ENCODE results near the gene NPLOC4. TPM values are rescaled to one million over a fixed set of nuclear protein-coding genes. Genes with fewer than 3 reads are reported as not detected.
A peak's percentile ranks its signal among the peaks of the same experiment; 100 is the strongest.
"Not testable (repeated sequence)": the region's sequence is repeated elsewhere in the genome, so short reads cannot be mapped to it uniquely, and the experiment has no call there.

Gene NPLOC4
- total and polyA plus RNA-seq, 9 of the 15 experiments (the other 6 are each of a cell fraction or from before 2014, with no cell fraction given) = 1.5 to 116 (median 64.5) TPM

DNA sequence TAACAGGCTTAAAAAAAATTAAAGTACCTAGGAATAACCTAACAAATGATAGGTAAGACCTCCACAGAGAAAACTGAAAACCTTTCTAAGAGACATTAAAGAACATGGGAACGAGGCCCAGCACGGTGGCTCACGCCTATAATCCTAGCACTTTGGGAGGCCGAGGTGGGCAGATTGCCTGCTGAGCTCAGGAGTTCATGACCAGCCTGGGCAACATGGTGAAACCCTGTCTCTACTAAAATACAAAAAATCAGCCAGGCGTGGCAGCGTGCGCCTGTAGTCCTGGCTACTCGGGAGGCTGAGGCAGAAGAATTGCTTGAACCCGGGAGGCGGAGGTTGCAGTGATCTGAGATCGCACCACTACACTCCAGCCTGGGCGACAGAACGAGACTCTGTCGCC is 52.1 kb downstream of the NPLOC4 start:
- H3K4me1 ChIP-seq (replicated peaks in 1 of 2; ENCODE audit: control insufficient read depth in 2 of 2, insufficient read depth in 2 of 2, low read length in 2 of 2) = peaks cover 10 to 14% of the 10 kb centered on the region in 2 experiments; a peak in 4 of 5 replicates
- CTCF ChIA-PET (ENCODE audit: low intra/inter-chr PET ratio); H4K20me1 ChIP-seq (replicated peaks; ENCODE audit: control insufficient read depth, insufficient read depth, low read length): not testable (repeated sequence)

DNA sequence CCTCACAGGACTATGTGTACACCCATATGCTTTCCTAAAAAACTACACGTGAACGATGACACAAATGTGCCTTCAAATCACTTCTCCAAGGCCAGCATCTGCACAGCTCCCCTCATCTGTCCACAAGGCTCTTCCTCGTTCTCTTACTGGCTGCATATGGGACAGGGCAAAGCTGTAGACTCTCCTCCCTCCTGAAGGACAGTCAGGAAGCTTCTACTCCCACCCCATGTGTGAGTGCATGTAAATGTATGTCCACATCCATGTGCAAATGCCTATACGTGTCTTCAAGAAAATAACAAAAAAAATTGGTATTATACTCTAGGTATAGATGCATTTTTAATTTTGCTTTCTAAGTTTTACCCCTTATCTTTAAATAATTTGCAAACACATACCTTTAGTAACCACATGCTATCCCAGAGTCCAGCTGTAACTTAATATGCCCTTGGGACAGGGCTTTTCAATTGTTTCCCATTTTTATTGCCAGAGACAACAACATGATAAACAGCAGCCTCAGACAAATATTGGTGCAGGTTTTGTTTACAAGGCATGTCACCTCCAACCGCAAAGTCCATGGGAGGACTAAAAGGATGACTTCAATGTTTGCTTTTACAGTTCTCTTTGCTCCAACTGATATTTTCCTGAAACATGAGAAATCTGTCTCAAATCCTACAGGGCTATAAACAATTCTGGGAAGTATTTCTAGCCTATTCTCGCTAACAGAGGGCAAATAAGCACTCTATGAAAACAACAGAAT is 53.1 kb downstream of the NPLOC4 start:
- TF ChIP-seq, protein P1, sequence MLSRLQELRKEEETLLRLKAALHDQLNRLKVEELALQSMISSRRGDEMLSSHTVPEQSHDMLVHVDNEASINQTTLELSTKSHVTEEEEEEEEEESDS (CRISPR knock-in tag; IDR thresholded peaks at IDR 0.05) = no peak
- TF ChIP-seq PTBP1 (IDR thresholded peaks at IDR 0.05; ENCODE audit: low read depth, low read length) = no peak
- TF ChIP-seq POLR2AphosphoS5 (IDR thresholded peaks at IDR 0.05; ENCODE audit: control insufficient read depth, insufficient read depth, low read depth, low read length) = peak; percentile 49; the same call in 1 of the 2 replicates
- in situ Hi-C loops (cut with MboI) = no loop called here
- POLR2A ChIA-PET = interaction anchor here (0.6 to 1.9 kb wide), 3 partner anchors 11 to 33 kb away, joined by 3 to 7 read pairs (median 3); no protein-coding TSS in a partner anchor

More for the DNA sequence above, 52.1 kb downstream of the NPLOC4 start:
- WGBS (ENCODE audit: insufficient coverage, low coverage, missing lambda C conversion rate) = 92% methylated on average over 7 of the region's 14 CpGs
- ATAC-seq; intact Hi-C loops (cut with micrococcal nuclease); H3K9me1 ChIP-seq (ENCODE audit: control insufficient read depth, insufficient read depth, low read length); FAIRE-seq; H3K27me3 ChIP-seq (ENCODE audit: control insufficient read depth in 2 of 2, insufficient read depth in 2 of 2, low read length in 2 of 2); BruUV-seq (replicated peaks); H2AFZ ChIP-seq (ENCODE audit: low read depth, low read length); H3K79me2 ChIP-seq (ENCODE audit: control insufficient read depth, insufficient read depth, low read length); DNase-seq (ENCODE audit: extremely low read depth in 1 of 4, low spot score in 3 of 4); H3K4me3 ChIP-seq; H3K9me3 ChIP-seq (replicated peaks; ENCODE audit: control insufficient read depth, insufficient read depth, low read depth, low read length); H3K9ac ChIP-seq (ENCODE audit: insufficient read depth in 1 of 2, low read depth in 2 of 2, low read length in 2 of 2); in situ Hi-C loops (cut with MboI); H3K4me2 ChIP-seq (ENCODE audit: insufficient read depth, low read length); H3K27ac ChIP-seq (ENCODE audit: extremely low read depth, low read depth, low read length): not testable (repeated sequence)
- POLR2A ChIA-PET = interaction anchor here (0.6 to 1.1 kb wide), 3 partner anchors 15 to 34 kb away, joined by 3 read pairs; no protein-coding TSS in a partner anchor
- H3K36me3 ChIP-seq (ENCODE audit: control insufficient read depth, insufficient read depth, low read length) = peaks cover 93% of the 10 kb centered on the region

More for the DNA sequence above, 53.1 kb downstream of the NPLOC4 start:
- peaks cover 94% of the 10 kb centered on the region for H3K36me3 ChIP-seq (ENCODE audit: control insufficient read depth, insufficient read depth, low read length)
- H3K27me3 ChIP-seq (ENCODE audit: control insufficient read depth in 2 of 2, insufficient read depth in 2 of 2, low read length in 2 of 2) = no peaks in the 10 kb centered on the region
- no peak overlapping the region for H3K27ac ChIP-seq (ENCODE audit: extremely low read depth, low read depth, low read length)
- FAIRE-seq (no peak), DNase-seq (ENCODE audit: extremely low read depth in 1 of 4, low spot score in 3 of 4) (no peak), ATAC-seq (no peak)
- peaks cover 3% of the 10 kb centered on the region for H3K9me1 ChIP-seq (ENCODE audit: control insufficient read depth, insufficient read depth, low read length)
- intact Hi-C loops (cut with micrococcal nuclease) = no loop called here
- CTCF ChIA-PET (ENCODE audit: low intra/inter-chr PET ratio) = no interaction called here
- peaks cover 7% of the 10 kb centered on the region for H4K20me1 ChIP-seq (replicated peaks; ENCODE audit: control insufficient read depth, insufficient read depth, low read length)
- no peak overlapping the region for H3K4me3 ChIP-seq
- peaks cover 9% of the 10 kb centered on the region; the same call in 2 of the 3 replicates for H3K79me2 ChIP-seq (ENCODE audit: control insufficient read depth, insufficient read depth, low read length)
- no peak overlapping the region for H3K4me2 ChIP-seq (ENCODE audit: insufficient read depth, low read length)
- H2AFZ ChIP-seq (ENCODE audit: low read depth, low read length) = no peak overlapping the region
- TSS peak; percentile 10 for BruUV-seq (replicated peaks)
- H3K9me3 ChIP-seq (replicated peaks; ENCODE audit: control insufficient read depth, insufficient read depth, low read depth, low read length) = no peaks in the 10 kb centered on the region
- peaks cover 10 to 21% of the 10 kb centered on the region in 2 experiments; a peak in 4 of 5 replicates for H3K4me1 ChIP-seq (replicated peaks in 1 of 2; ENCODE audit: control insufficient read depth in 2 of 2, insufficient read depth in 2 of 2, low read length in 2 of 2)
- 87% methylated on average over 6 of the region's 6 CpGs for WGBS (ENCODE audit: insufficient coverage, low coverage, missing lambda C conversion rate)
- H3K9ac ChIP-seq (ENCODE audit: insufficient read depth in 1 of 2, low read depth in 2 of 2, low read length in 2 of 2) = no peak overlapping the region

Measured in K562 (cell line).